ENCODE results near the gene TPGS1.

The TPGS1 gene

DNA sequence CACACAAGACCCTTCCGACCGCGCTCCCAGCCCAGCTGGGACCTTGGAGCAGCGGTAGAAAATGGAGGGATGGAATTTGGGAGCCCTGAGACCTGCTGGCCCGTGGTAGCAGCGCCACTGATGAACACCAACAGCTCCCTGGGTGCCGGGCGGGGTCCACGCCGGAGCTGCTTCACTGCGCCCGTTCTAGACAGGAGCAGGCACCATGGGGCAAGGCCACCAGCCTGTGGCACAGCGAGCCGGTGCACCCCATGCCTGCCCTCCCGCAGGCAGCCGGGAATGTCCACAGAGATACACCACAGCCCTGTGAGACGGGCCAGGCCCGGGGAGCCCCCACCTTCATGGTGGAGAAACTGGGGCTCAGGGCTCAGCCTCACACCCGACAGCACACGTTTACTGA is 36.6 kb upstream of the TPGS1 start:
- Histone ChIP-seq H3K4me1 (ENCODE audit: control insufficient read depth, low read length) (no peaks in the 10 kb centered on the region), H3K4me2 (ENCODE audit: low read length) (no peak overlapping the region)
- TF ChIP-seq, protein P1, sequence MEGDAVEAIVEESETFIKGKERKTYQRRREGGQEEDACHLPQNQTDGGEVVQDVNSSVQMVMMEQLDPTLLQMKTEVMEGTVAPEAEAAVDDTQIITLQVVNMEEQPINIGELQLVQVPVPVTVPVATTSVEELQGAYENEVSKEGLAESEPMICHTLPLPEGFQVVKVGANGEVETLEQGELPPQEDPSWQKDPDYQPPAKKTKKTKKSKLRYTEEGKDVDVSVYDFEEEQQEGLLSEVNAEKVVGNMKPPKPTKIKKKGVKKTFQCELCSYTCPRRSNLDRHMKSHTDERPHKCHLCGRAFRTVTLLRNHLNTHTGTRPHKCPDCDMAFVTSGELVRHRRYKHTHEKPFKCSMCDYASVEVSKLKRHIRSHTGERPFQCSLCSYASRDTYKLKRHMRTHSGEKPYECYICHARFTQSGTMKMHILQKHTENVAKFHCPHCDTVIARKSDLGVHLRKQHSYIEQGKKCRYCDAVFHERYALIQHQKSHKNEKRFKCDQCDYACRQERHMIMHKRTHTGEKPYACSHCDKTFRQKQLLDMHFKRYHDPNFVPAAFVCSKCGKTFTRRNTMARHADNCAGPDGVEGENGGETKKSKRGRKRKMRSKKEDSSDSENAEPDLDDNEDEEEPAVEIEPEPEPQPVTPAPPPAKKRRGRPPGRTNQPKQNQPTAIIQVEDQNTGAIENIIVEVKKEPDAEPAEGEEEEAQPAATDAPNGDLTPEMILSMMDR (IDR thresholded peaks at IDR 0.05; ENCODE audit: low read depth, low read length, poor library complexity, severe bottlenecking) = no peak
- no peak for TF ChIP-seq EZH2phosphoT487 (IDR thresholded peaks at IDR 0.05; ENCODE audit: borderline replicate concordance, low read length)

DNA sequence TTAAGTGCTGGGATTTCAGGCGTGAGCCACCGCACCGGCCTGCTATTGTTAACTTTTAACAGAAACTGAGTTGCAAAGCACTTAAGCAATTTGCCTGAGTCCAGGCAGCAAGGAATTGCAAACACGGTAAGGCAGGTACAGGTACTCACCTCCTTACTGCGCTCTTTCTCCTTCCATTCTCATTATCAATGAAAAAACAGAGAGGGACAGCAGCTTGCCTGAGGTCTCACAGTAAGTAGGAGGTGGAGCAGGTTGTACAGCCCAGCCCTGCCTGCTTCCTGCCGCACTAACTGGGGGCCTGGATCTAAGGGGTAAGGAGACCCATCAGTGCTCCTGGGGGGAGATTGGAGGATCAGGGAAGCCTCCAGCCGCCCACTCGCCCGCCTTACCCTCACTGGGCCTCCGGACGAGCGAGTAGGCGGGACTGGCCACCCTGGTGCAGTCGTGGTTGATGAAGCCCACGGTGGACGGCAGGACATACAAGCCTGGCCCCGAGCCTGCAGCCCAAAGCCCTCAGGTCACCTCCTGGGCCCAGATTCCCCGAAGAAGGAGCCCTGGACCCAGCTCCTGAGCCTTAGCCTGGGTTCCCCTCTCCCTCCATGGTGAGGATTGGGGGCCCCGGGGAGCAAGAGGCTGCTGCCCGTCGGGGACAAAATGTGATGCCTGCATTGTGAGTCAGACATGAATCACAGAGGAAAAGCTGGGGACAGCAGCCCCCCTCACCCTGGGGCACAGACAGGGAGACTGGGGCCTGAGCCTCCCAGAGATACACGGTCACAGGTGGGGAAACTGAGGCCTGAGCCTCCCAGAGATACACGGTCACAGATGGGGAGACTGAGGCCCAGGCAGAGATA is 35.1 kb upstream of the TPGS1 start:
- no peaks in the 10 kb centered on the region for H4K20me1 ChIP-seq (ENCODE audit: control insufficient read depth, insufficient read depth, low read depth, low read length)
- no peaks in the 10 kb centered on the region for H3K36me3 ChIP-seq (ENCODE audit: control insufficient read depth, low read length)
- no peaks in the 10 kb centered on the region for H3F3A ChIP-seq (ENCODE audit: control insufficient read depth, insufficient read depth)
- H3K9me3 ChIP-seq (ENCODE audit: control insufficient read depth, insufficient read depth, low read length) = no peaks in the 10 kb centered on the region
- no peak overlapping the region for H3K4me2 ChIP-seq (ENCODE audit: low read length)
- TF ChIP-seq, protein P1 (IDR thresholded peaks at IDR 0.05; ENCODE audit: low read depth, low read length, poor library complexity, severe bottlenecking) = no peak
- TF ChIP-seq EZH2phosphoT487 (IDR thresholded peaks at IDR 0.05; ENCODE audit: borderline replicate concordance, low read length) = no peak
- no peak overlapping the region for H3K27ac ChIP-seq (ENCODE audit: low read depth, low read length)
- no peaks in the 10 kb centered on the region for H3K27me3 ChIP-seq (ENCODE audit: control insufficient read depth, low read length)
- H3K4me1 ChIP-seq (ENCODE audit: control insufficient read depth, low read length) = no peaks in the 10 kb centered on the region
- H3K4me3 ChIP-seq (ENCODE audit: low read length) = no peak overlapping the region
- H3K79me2 ChIP-seq (ENCODE audit: control insufficient read depth, low read length) = no peaks in the 10 kb centered on the region
- H3K9me2 ChIP-seq (replicated peaks; ENCODE audit: control insufficient read depth, low read length) = no peaks in the 10 kb centered on the region

More for the DNA sequence above, 36.6 kb upstream of the TPGS1 start:
- Histone ChIP-seq H3K4me3 (ENCODE audit: low read length) (no peak overlapping the region), H3K27me3 (ENCODE audit: control insufficient read depth, low read length) (no peaks in the 10 kb centered on the region), H3F3A (ENCODE audit: control insufficient read depth, insufficient read depth) (no peaks in the 10 kb centered on the region), H3K36me3 (ENCODE audit: control insufficient read depth, low read length) (no peaks in the 10 kb centered on the region), H3K79me2 (ENCODE audit: control insufficient read depth, low read length) (no peaks in the 10 kb centered on the region), H3K9me3 (ENCODE audit: control insufficient read depth, insufficient read depth, low read length) (no peaks in the 10 kb centered on the region), H3K27ac (ENCODE audit: low read depth, low read length) (no peak overlapping the region), H4K20me1 (ENCODE audit: control insufficient read depth, insufficient read depth, low read depth, low read length) (no peaks in the 10 kb centered on the region), H3K9me2 (replicated peaks; ENCODE audit: control insufficient read depth, low read length) (no peaks in the 10 kb centered on the region)

DNA sequence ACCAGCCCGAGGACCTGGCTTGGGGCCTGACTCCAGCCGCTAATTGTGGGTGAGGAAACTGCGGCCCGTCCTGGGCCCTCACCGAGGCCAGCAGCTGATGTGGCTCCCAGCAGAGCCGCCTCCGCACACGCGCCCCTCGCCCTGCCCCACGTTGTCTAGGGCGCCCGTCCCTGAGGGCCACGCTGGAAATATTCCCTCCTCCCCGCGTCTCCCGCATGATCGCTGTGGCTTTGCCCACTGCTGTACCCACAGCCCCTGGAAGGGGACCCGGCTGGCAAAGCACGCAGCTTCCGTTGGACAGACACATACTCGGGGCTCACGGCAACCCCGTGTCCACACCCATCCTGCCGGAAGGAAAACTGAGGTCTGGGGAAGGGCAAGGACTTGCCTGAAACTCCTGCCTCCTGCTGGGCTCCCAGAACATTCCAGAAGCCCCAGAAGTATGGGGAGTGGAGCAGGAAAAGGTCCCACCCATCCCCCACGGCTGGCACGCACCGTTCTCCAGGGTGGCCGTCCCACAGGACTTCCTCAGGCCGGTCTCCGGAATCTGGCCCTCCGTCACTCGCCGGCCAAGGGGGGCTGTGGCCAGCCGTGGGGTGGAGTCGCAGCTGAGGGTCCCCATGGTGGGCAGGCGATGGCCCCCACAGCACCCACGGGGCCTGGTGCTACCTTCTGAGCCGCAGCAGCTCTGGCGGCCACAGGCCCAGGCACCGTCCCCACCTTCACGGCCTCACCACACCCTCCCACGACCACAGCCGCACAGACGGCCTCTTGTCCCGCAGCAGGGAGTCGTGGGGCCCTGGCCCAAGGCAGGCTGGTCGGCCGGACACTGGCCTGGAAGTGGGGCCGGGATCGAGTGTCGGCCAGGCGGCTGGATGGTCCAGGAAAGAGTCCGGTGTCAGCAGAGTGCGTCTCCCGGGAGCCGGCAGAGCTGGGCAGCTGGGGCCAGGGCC is 32.9 kb upstream of the TPGS1 start:
- H3K9me2 ChIP-seq (replicated peaks; ENCODE audit: control insufficient read depth, low read length) = no peaks in the 10 kb centered on the region
- H3K9me3 ChIP-seq (ENCODE audit: control insufficient read depth, insufficient read depth, low read length) = no peaks in the 10 kb centered on the region; the same call in 1 of the 2 replicates
- H3K4me3 ChIP-seq (ENCODE audit: low read length) = no peak overlapping the region
- no peaks in the 10 kb centered on the region for H3K79me2 ChIP-seq (ENCODE audit: control insufficient read depth, low read length)
- no peak overlapping the region for H3K4me2 ChIP-seq (ENCODE audit: low read length)
- H4K20me1 ChIP-seq (ENCODE audit: control insufficient read depth, insufficient read depth, low read depth, low read length) = no peaks in the 10 kb centered on the region
- no peak overlapping the region for H3K27ac ChIP-seq (ENCODE audit: low read depth, low read length)
- H3F3A ChIP-seq (ENCODE audit: control insufficient read depth, insufficient read depth) = no peaks in the 10 kb centered on the region
- no peaks in the 10 kb centered on the region for H3K36me3 ChIP-seq (ENCODE audit: control insufficient read depth, low read length)
- TF ChIP-seq, protein P1 (IDR thresholded peaks at IDR 0.05; ENCODE audit: low read depth, low read length, poor library complexity, severe bottlenecking) = no peak
- no peak for TF ChIP-seq EZH2phosphoT487 (IDR thresholded peaks at IDR 0.05; ENCODE audit: borderline replicate concordance, low read length)
- H3K4me1 ChIP-seq (ENCODE audit: control insufficient read depth, low read length) = no peaks in the 10 kb centered on the region
- H3K27me3 ChIP-seq (ENCODE audit: control insufficient read depth, low read length) = no peaks in the 10 kb centered on the region
